HCT116 (cell line): ENCODE results near the gene OXER1. TPM values are rescaled to one million over a fixed set of nuclear protein-coding genes. Genes with fewer than 3 reads are reported as not detected.

Experiments
- ATAC-seq: fragments of 200-7000 bp; cut with Tn5 transposase; 2 replicates; pipeline ENCODE4 v1.9.1; 2020; ENCODE audit warnings: mild to moderate bottlenecking, moderate library complexity
- BruUV-seq: library from RNA; stranded (reverse); fragments of 400-500 nt; replicated peaks from 2 replicates; lab custom pipeline; 2021; lab: Mats Ljungman, UMichigan
- CTCF ChIA-PET: fragments of 300-600 bp; sonication (Branson Sonifier 250); formaldehyde crosslinking; loops from one replicate; lab custom pipeline; 2021; ENCODE audit warnings: antibody characterized with exemption; lab: Charles Lee
- POLR2A ChIA-PET: fragments of 300-600, 350-600 bp; sonication (Branson Sonifier 250); formaldehyde crosslinking; loops from one replicate; lab custom pipeline; 2021; ENCODE audit warnings: antibody characterized with exemption; lab: Charles Lee
- RAD21 ChIA-PET, 2 experiments: fragments of 300-600 bp; sonication (Branson Sonifier 250); formaldehyde crosslinking; loops; one replicate each; lab custom pipeline; 2023; ENCODE audit warnings: low total read pairs in 2 of 2; ENCODE audit not compliant: uncharacterized antibody in 2 of 2, unreplicated experiment in 2 of 2, low non-redundant PET in 1 of 2; lab: Charles Lee
- DNase-seq: peaks from one replicate; pipeline ENCODE4 v3.0.0-alpha.2; 2010; ENCODE audit warnings: low read depth, low spot score
- H2AFZ ChIP-seq: fragments of 200-600 bp; shearing (Covaris generic), sonication (generic); 2 replicates; pipeline ENCODE4 v1.6.1; 2017; ENCODE audit warnings: low read depth, mixed run types, mixed read lengths, antibody characterized with exemption, low read length; ENCODE audit not compliant: poor library complexity, severe bottlenecking
- H3K27ac ChIP-seq: 2 replicates; pipeline ENCODE4 v1.5.1; 2012; ENCODE audit warnings: low read depth, low read length
- H3K27me3 ChIP-seq: fragments of 200-600 bp; sonication (generic); 2 replicates; pipeline ENCODE4 v1.6.1; 2016; ENCODE audit warnings: mixed run types, low read length, mixed read lengths; ENCODE audit not compliant: insufficient read depth
- H3K36me3 ChIP-seq, 2 experiments: fragments of 200-500 bp in 1 of 2; fragments of 200-600 bp in 1 of 2; sonication (Bioruptor generic) in 1 of 2; sonication (generic) in 1 of 2; 2 replicates each; pipeline versions ENCODE4 v1.5.1 to v1.6.1; 2014 to 2016; ENCODE audit warnings: low read length in 2 of 2, inconsistent platforms in 1 of 2, mixed read lengths in 1 of 2, mixed run types in 1 of 2; ENCODE audit not compliant: insufficient read depth in 2 of 2, control insufficient read depth in 1 of 2
- H3K4me1 ChIP-seq, 2 experiments: fragments of 200-600 bp in 1 of 2; sonication (generic) in 1 of 2; 2 replicates each; pipeline versions ENCODE4 v1.5.1 to v1.6.1; 2012 to 2017; ENCODE audit warnings: low read length in 2 of 2, inconsistent platforms in 1 of 2, mild to moderate bottlenecking in 1 of 2, mixed read lengths in 1 of 2, mixed run types in 1 of 2, moderate library complexity in 1 of 2; ENCODE audit not compliant: insufficient read depth in 2 of 2, control insufficient read depth in 1 of 2
- H3K4me2 ChIP-seq: fragments of 200-600 bp; sonication (generic); 2 replicates; pipeline ENCODE4 v1.6.1; 2017; ENCODE audit warnings: mixed run types, low read length, mixed read lengths
- H3K4me3 ChIP-seq, 2 experiments: fragments of 200-600 bp in 1 of 2; sonication (generic) in 1 of 2; replicated peaks in 1 of 2; 2 replicates each; pipeline ENCODE4 v1.5.1; 2011 to 2016; ENCODE audit warnings: low read length in 2 of 2, control low read depth in 1 of 2, low read depth in 1 of 2, mild to moderate bottlenecking in 1 of 2, mixed read lengths in 1 of 2, mixed run types in 1 of 2
- H3K79me2 ChIP-seq: fragments of 200-600 bp; sonication (generic); 2 replicates; pipeline ENCODE4 v1.6.1; 2017; ENCODE audit warnings: mild to moderate bottlenecking, mixed run types, low read length, moderate library complexity, mixed read lengths; ENCODE audit not compliant: insufficient read depth
- H3K9ac ChIP-seq: fragments of 200-600 bp; sonication (generic); 2 replicates; pipeline ENCODE4 v1.6.1; 2016; ENCODE audit warnings: low read length, mixed read lengths
- H3K9me2 ChIP-seq: fragments of 200-600 bp; sonication (generic), shearing (Covaris generic); 2 replicates; pipeline ENCODE4 v1.6.1; 2017; ENCODE audit warnings: mixed run types, mild to moderate bottlenecking, moderate library complexity; ENCODE audit not compliant: insufficient read depth
- H3K9me3 ChIP-seq, 2 experiments: fragments of 200-500 bp in 1 of 2; fragments of 200-600 bp in 1 of 2; sonication (Bioruptor generic) in 1 of 2; sonication (generic) in 1 of 2; 2 replicates each; pipeline ENCODE4 v1.6.1; 2014 to 2017; ENCODE audit warnings: low read length in 2 of 2, mixed read lengths in 2 of 2, inconsistent platforms in 1 of 2, low read depth in 1 of 2, mild to moderate bottlenecking in 1 of 2, mixed run types in 1 of 2, moderate library complexity in 1 of 2; ENCODE audit not compliant: control insufficient read depth in 1 of 2, insufficient read depth in 1 of 2
- H4K20me1 ChIP-seq: fragments of 200-600 bp; sonication (generic), shearing (Covaris generic); 2 replicates; pipeline ENCODE4 v1.6.1; 2017; ENCODE audit warnings: mixed run types, mild to moderate bottlenecking, moderate library complexity; ENCODE audit not compliant: insufficient read depth
- CBX3 ChIP-seq: IDR thresholded peaks from 2 replicates; pipeline ENCODE4 v1.6.1; 2012; ENCODE audit warnings: low read depth
- CEBPB ChIP-seq: IDR thresholded peaks from 2 replicates; pipeline ENCODE4 v1.6.1; 2012; ENCODE audit warnings: low read depth
- ELF1 ChIP-seq: IDR thresholded peaks from 2 replicates; pipeline ENCODE4 v1.6.1; 2012; ENCODE audit warnings: low read depth, borderline replicate concordance
- EZH2 ChIP-seq: fragments of 200-600 bp; sonication (generic); IDR thresholded peaks from 2 replicates; pipeline ENCODE4 v1.6.1; 2017; ENCODE audit warnings: antibody characterized with exemption, mixed run types
- FOSL1 ChIP-seq: IDR thresholded peaks from 2 replicates; pipeline ENCODE4 v1.6.1; 2012; ENCODE audit warnings: low read depth
- JUND ChIP-seq: IDR thresholded peaks from 2 replicates; pipeline ENCODE4 v1.6.1; 2012
- POLR2A ChIP-seq: IDR thresholded peaks from 2 replicates; pipeline ENCODE4 v1.7.0; 2011; ENCODE audit warnings: borderline replicate concordance; ENCODE audit not compliant: insufficient read depth, insufficient read length; ENCODE audit errors: extremely low read depth
- POLR2AphosphoS5 ChIP-seq: IDR thresholded peaks from 2 replicates; pipeline ENCODE4 v1.6.1; 2011; ENCODE audit warnings: mild to moderate bottlenecking, low read depth, low read length, moderate library complexity
- RAD21 ChIP-seq: IDR thresholded peaks from 2 replicates; pipeline ENCODE4 v1.6.1; 2012; ENCODE audit warnings: low read depth, mild to moderate bottlenecking
- SRF ChIP-seq: IDR thresholded peaks from 2 replicates; pipeline ENCODE4 v1.6.1; 2012; ENCODE audit warnings: low read depth
- TCF7L2 ChIP-seq: IDR thresholded peaks from 2 replicates; pipeline ENCODE4 v1.7.0; 2011; ENCODE audit warnings: borderline replicate concordance, inconsistent platforms; ENCODE audit not compliant: insufficient read depth, insufficient read length; ENCODE audit errors: extremely low read depth
- YY1 ChIP-seq: IDR thresholded peaks from 2 replicates; pipeline ENCODE4 v1.6.1; 2011; ENCODE audit warnings: low read length, low read depth, moderate library complexity, mild to moderate bottlenecking; ENCODE audit not compliant: insufficient replicate concordance; ENCODE audit errors: extremely low read depth
- ZFX ChIP-seq: fragments of 450-650 bp; IDR thresholded peaks from 2 replicates; pipeline ENCODE4 v1.6.1; 2017
- ZNF274 ChIP-seq: fragments of 200-500 bp; sonication (Bioruptor generic); IDR thresholded peaks from 2 replicates; pipeline ENCODE4 v1.6.1; 2014; ENCODE audit warnings: mild to moderate bottlenecking, low read depth, low read length, inconsistent platforms
- intact Hi-C: fragments of 100-400 bp; cut with micrococcal nuclease; formaldehyde crosslinking; loops from 2 replicates; pipeline ENCODE4 v1.10.0; 2022
- total RNA-seq: library from RNA; stranded (reverse); gene quantifications from one replicate; pipeline ENCODE4 v1.2.1, GENCODE V29; 2021; ENCODE audit not compliant: unreplicated experiment
- TF ChIP-seq, protein P1 (sequence below), 3 experiments: fragments of 200-600 bp in 1 of 3; sonication (generic) in 1 of 3; IDR thresholded peaks in 2 of 3; conservative IDR thresholded peaks in 1 of 3; 2 replicates each; pipeline ENCODE4 v1.5.1; 2012 to 2017; ENCODE audit warnings: low read depth in 2 of 3, low read length in 2 of 3, antibody characterized with exemption in 1 of 3, borderline replicate concordance in 1 of 3, control low read depth in 1 of 3, mild to moderate bottlenecking in 1 of 3, mixed read lengths in 1 of 3, mixed run types in 1 of 3, moderate library complexity in 1 of 3; ENCODE audit not compliant: insufficient read depth in 1 of 3
- TF ChIP-seq, protein P2 (sequence below): IDR thresholded peaks from 2 replicates; pipeline ENCODE4 v1.6.1; 2012; ENCODE audit warnings: low read depth
- TF ChIP-seq, protein P3 (sequence below): IDR thresholded peaks from 2 replicates; pipeline ENCODE4 v1.6.1; 2011; ENCODE audit warnings: mild to moderate bottlenecking, low read length, moderate library complexity; ENCODE audit not compliant: insufficient replicate concordance; ENCODE audit errors: extremely low read depth

OXER1 gene
- total RNA-seq, 1 experiment from 2014 or later = not detected

DNA sequence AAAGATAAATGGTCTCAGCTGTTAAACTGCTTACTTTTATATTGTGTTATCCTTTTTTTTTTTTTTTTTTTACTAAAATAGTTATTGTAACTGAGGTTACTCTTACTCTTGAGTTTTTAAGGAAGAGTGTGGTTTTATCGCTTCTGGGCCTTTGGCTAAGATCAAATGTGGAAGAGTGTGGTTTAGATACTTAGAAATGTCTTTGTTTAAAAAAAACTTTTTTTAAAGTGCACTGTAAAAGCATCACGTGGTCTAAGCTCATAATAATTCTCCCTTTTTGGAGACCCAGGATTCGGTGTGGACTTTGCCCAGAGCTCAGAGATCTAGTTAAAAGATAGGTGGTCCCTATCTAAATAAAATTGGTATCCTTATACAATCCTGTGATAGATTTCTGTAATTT is 11.9 kb upstream of the OXER1 start:
- ChIA-PET CTCF (no interaction called here), POLR2A (interaction anchor here (0.7 kb wide), 1 partner anchor 404 kb away, joined by 4 read pairs; no protein-coding TSS in a partner anchor), RAD21 (no interaction called here)
- no peak for DNase-seq
- TF ChIP-seq JUND (no peak), POLR2A (no peak), EZH2 (no peak), ELF1 (no peak), CBX3 (no peak), RAD21 (no peak), SRF (no peak), YY1 (no peak), CEBPB (no peak), TCF7L2 (no peak), ZFX (no peak), POLR2AphosphoS5 (no peak), ZNF274 (no peak), FOSL1 (no peak)
- TF ChIP-seq, protein P1, sequence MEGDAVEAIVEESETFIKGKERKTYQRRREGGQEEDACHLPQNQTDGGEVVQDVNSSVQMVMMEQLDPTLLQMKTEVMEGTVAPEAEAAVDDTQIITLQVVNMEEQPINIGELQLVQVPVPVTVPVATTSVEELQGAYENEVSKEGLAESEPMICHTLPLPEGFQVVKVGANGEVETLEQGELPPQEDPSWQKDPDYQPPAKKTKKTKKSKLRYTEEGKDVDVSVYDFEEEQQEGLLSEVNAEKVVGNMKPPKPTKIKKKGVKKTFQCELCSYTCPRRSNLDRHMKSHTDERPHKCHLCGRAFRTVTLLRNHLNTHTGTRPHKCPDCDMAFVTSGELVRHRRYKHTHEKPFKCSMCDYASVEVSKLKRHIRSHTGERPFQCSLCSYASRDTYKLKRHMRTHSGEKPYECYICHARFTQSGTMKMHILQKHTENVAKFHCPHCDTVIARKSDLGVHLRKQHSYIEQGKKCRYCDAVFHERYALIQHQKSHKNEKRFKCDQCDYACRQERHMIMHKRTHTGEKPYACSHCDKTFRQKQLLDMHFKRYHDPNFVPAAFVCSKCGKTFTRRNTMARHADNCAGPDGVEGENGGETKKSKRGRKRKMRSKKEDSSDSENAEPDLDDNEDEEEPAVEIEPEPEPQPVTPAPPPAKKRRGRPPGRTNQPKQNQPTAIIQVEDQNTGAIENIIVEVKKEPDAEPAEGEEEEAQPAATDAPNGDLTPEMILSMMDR (IDR thresholded peaks at IDR 0.05 in 2 of 3, conservative IDR thresholded peaks at IDR 0.05 in 1 of 3; ENCODE audit: borderline replicate concordance in 1 of 3, insufficient read depth in 1 of 3, low read depth in 2 of 3, low read length in 2 of 3) = no peak
- TF ChIP-seq, protein P2, sequence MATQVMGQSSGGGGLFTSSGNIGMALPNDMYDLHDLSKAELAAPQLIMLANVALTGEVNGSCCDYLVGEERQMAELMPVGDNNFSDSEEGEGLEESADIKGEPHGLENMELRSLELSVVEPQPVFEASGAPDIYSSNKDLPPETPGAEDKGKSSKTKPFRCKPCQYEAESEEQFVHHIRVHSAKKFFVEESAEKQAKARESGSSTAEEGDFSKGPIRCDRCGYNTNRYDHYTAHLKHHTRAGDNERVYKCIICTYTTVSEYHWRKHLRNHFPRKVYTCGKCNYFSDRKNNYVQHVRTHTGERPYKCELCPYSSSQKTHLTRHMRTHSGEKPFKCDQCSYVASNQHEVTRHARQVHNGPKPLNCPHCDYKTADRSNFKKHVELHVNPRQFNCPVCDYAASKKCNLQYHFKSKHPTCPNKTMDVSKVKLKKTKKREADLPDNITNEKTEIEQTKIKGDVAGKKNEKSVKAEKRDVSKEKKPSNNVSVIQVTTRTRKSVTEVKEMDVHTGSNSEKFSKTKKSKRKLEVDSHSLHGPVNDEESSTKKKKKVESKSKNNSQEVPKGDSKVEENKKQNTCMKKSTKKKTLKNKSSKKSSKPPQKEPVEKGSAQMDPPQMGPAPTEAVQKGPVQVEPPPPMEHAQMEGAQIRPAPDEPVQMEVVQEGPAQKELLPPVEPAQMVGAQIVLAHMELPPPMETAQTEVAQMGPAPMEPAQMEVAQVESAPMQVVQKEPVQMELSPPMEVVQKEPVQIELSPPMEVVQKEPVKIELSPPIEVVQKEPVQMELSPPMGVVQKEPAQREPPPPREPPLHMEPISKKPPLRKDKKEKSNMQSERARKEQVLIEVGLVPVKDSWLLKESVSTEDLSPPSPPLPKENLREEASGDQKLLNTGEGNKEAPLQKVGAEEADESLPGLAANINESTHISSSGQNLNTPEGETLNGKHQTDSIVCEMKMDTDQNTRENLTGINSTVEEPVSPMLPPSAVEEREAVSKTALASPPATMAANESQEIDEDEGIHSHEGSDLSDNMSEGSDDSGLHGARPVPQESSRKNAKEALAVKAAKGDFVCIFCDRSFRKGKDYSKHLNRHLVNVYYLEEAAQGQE = no peak
- TF ChIP-seq, protein P3, sequence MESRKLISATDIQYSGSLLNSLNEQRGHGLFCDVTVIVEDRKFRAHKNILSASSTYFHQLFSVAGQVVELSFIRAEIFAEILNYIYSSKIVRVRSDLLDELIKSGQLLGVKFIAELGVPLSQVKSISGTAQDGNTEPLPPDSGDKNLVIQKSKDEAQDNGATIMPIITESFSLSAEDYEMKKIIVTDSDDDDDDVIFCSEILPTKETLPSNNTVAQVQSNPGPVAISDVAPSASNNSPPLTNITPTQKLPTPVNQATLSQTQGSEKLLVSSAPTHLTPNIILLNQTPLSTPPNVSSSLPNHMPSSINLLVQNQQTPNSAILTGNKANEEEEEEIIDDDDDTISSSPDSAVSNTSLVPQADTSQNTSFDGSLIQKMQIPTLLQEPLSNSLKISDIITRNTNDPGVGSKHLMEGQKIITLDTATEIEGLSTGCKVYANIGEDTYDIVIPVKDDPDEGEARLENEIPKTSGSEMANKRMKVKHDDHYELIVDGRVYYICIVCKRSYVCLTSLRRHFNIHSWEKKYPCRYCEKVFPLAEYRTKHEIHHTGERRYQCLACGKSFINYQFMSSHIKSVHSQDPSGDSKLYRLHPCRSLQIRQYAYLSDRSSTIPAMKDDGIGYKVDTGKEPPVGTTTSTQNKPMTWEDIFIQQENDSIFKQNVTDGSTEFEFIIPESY = no peak
- no peak for ATAC-seq
- Histone ChIP-seq H4K20me1 (no peaks in the 10 kb centered on the region), H3K9me2 (no peaks in the 10 kb centered on the region), H2AFZ (no peak overlapping the region), H3K4me3 (no peak overlapping the region), H3K36me3 (no peaks in the 10 kb centered on the region), H3K27ac (no peak overlapping the region), H3K4me2 (no peak overlapping the region), H3K4me1 (peaks cover 0 to under 1% of the 10 kb centered on the region in 2 experiments; a peak in 1 of 4 replicates), H3K79me2 (no peaks in the 10 kb centered on the region), H3K27me3 (no peaks in the 10 kb centered on the region), H3K9me3 (0 out of 4 replicates have a peak, but pooled peaks cover 0 to 5% of the 10 kb centered on the region in 2 experiments), H3K9ac (no peak overlapping the region)
- no TSS peak for BruUV-seq
- intact Hi-C loops = loop anchor here (10.0 kb wide), 1 partner anchor 281 kb away; the partner anchor contains the start of gene KCNG3
